AG04450 (cell line): ENCODE results near the gene PRKCH. TPM values are rescaled to one million over a fixed set of nuclear protein-coding genes. Genes with fewer than 3 reads are reported as not detected.

Source experiments
- CTCF ChIA-PET: fragments of 300-600, 350-600 bp; formaldehyde crosslinking; extraction: SDS; loops from one replicate; lab custom pipeline; 2022; ENCODE audit warnings: antibody characterized with exemption, inconsistent platforms; lab: Charles Lee
- POLR2A ChIA-PET: fragments of 350-600 bp; formaldehyde crosslinking; extraction: SDS; loops from one replicate; lab custom pipeline; 2021; ENCODE audit warnings: antibody characterized with exemption, inconsistent platforms; lab: Yijun Ruan, JAX
- DNase-seq: peaks from one replicate; pipeline ENCODE4 v3.0.0-alpha.2; 2011; ENCODE audit warnings: low read depth, low spot score
- H3K27ac ChIP-seq: one replicate; pipeline ENCODE4 v1.5.1; 2012; ENCODE audit warnings: low read depth, low read length, control low read depth
- H3K27me3 ChIP-seq: one replicate; pipeline ENCODE4 v1.6.0; 2012; ENCODE audit warnings: low read length; ENCODE audit not compliant: control insufficient read depth, insufficient read depth
- H3K4me3 ChIP-seq: 2 replicates; pipeline ENCODE4 v1.5.1; 2011; ENCODE audit warnings: mild to moderate bottlenecking, low read depth, low read length, control low read depth
- H3K9me3 ChIP-seq: 2 replicates; pipeline ENCODE4 v1.5.1; 2012; ENCODE audit warnings: low read length; ENCODE audit not compliant: control insufficient read depth, insufficient read depth
- CTCF ChIP-seq: IDR thresholded peaks from 2 replicates; pipeline ENCODE4 v1.5.1; 2011; ENCODE audit warnings: low read depth, low read length, control low read depth, inconsistent platforms
- polyA plus RNA-seq: library from polyadenylated mRNA; depleted of rRNA; stranded (reverse); fragments of >200 nt; gene quantifications from 2 replicates; pipeline ENCODE4 v1.2.3, GENCODE V29; 2011

Gene PRKCH
- polyA plus RNA-seq, 1 experiment = 1.6 TPM

GRCh38 chr14:61284001-61284400 is 37.4 kb upstream of the PRKCH start:
- peaks cover 14% of the 10 kb centered on the region for H3K27me3 ChIP-seq
- DNase-seq = no peak
- ChIA-PET POLR2A (no interaction called here), CTCF (interaction anchor here (2.3 to 7.8 kb wide), 3 partner anchors 16 to 952 kb away, joined by 16 to 63 read pairs (median 61); no protein-coding TSS in a partner anchor)
- no peak for TF ChIP-seq CTCF
- H3K4me3 ChIP-seq = no peak overlapping the region
- peaks cover 7% of the 10 kb centered on the region; the same call in 1 of the 2 replicates for H3K9me3 ChIP-seq
- H3K27ac ChIP-seq = no peak overlapping the region

- Histone ChIP-seq H3K4me3 (no peak overlapping the region), H3K27me3 (peaks cover 1% of the 10 kb centered on the region), H3K9me3 (peaks cover under 1% of the 10 kb centered on the region; the same call in 1 of the 2 replicates), H3K27ac (no peak overlapping the region)
- DNase-seq = no peak
- POLR2A ChIA-PET = no interaction called here
- no peak for TF ChIP-seq CTCF
- CTCF ChIA-PET = interaction anchor here (0.6 to 7.8 kb wide), 33 partner anchors 9 to 1096 kb away, joined by 3 to 63 read pairs (median 4); no protein-coding TSS in a partner anchor
These were observed 36.0 kb upstream of the PRKCH start for GRCh38 chr14:61285364-61285763.

- DNase-seq = no peak
- no peaks in the 10 kb centered on the region for H3K9me3 ChIP-seq
- no peak for TF ChIP-seq CTCF
- ChIA-PET CTCF (interaction anchor here (0.7 to 4.7 kb wide), 8 partner anchors 9 to 1923 kb away, joined by 3 to 63 read pairs (median 4); no protein-coding TSS in a partner anchor), POLR2A (interaction anchor here (0.6 to 0.7 kb wide), 2 partner anchors 11 to 1194 kb away, joined by 3 to 9 read pairs; no protein-coding TSS in a partner anchor)
- H3K27ac ChIP-seq = no peak overlapping the region
- no peaks in the 10 kb centered on the region for H3K27me3 ChIP-seq
- H3K4me3 ChIP-seq = no peak overlapping the region
These were observed 34.2 kb upstream of the PRKCH start for GRCh38 chr14:61287196-61287595.

- Histone ChIP-seq H3K4me3 (no peak overlapping the region), H3K9me3 (no peaks in the 10 kb centered on the region), H3K27me3 (peaks cover 2% of the 10 kb centered on the region), H3K27ac (no peak overlapping the region)
- ChIA-PET CTCF (interaction anchor here (0.5 to 1.1 kb wide), 4 partner anchors 9 to 938 kb away, joined by 3 to 7 read pairs (median 4); no protein-coding TSS in a partner anchor), POLR2A (no interaction called here)
- TF ChIP-seq CTCF = no peak
- no peak for DNase-seq
These were observed 33.2 kb upstream of the PRKCH start for GRCh38 chr14:61288228-61288627.

- no peak for TF ChIP-seq CTCF
- ChIA-PET POLR2A (interaction anchor here (0.6 kb wide), 1 partner anchor 967 kb away, joined by 3 read pairs; no protein-coding TSS in a partner anchor), CTCF (interaction anchor here (0.5 to 1.1 kb wide), 4 partner anchors 8 to 939 kb away, joined by 3 to 7 read pairs (median 4); no protein-coding TSS in a partner anchor)
- no peak for DNase-seq
- Histone ChIP-seq H3K9me3 (no peaks in the 10 kb centered on the region), H3K27ac (no peak overlapping the region), H3K4me3 (no peak overlapping the region), H3K27me3 (peaks cover 2% of the 10 kb centered on the region)
These were observed 32.7 kb upstream of the PRKCH start for GRCh38 chr14:61288720-61289119.
